ENCODE data around the gene KLHL18. TPM values are rescaled to one million over a fixed set of nuclear protein-coding genes. Genes with fewer than 3 reads are reported as not detected.
"Not testable (repeated sequence)": the region's sequence is repeated elsewhere in the genome, so short reads cannot be mapped to it uniquely, and the experiment has no call there.

The KLHL18 gene
- polyA plus RNA-seq, 2 of the 4 experiments (the other 2 are of a cell fraction) = 14.3 to 20.7 TPM

- Histone ChIP-seq H3K4me1 (no peaks in the 10 kb centered on the region), H3K4me2 (no peak overlapping the region), H3K27ac (no peak overlapping the region), H3K9me3 (peaks cover 7% of the 10 kb centered on the region; the same call in 1 of the 3 replicates), H3K4me3 (no peak overlapping the region)
- DNase-seq (ENCODE audit: low read depth in 1 of 2, low spot score in 1 of 2) (no peak), FAIRE-seq (no peak), ATAC-seq (no peak)
- ChIA-PET POLR2A (no interaction called here), CTCF (interaction anchor here (0.6 kb wide), 1 partner anchor 10 kb away, joined by 5 read pairs; no protein-coding TSS in a partner anchor)
- TF ChIP-seq JUN (IDR thresholded peaks at IDR 0.05) = no peak
- no peak for TF ChIP-seq RARB (CRISPR knock-in tag; IDR thresholded peaks at IDR 0.05)
- TF ChIP-seq JUNB (IDR thresholded peaks at IDR 0.05) = no peak
- TF ChIP-seq POLR2AphosphoS2 (conservative IDR thresholded peaks at IDR 0.05; ENCODE audit: low read length) = no peak
- no peak for TF ChIP-seq CBX2 (IDR thresholded peaks at IDR 0.05; ENCODE audit: borderline replicate concordance, low read depth)
- TF ChIP-seq TP53 (CRISPR knock-in tag; IDR thresholded peaks at IDR 0.05) = no peak
- no peak for TF ChIP-seq EP300 (IDR thresholded peaks at IDR 0.05)
- TF ChIP-seq ZFP36 (IDR thresholded peaks at IDR 0.05; ENCODE audit: borderline replicate concordance, partially characterized antibody) = no peak
- no peak for TF ChIP-seq ELK1 (IDR thresholded peaks at IDR 0.05; ENCODE audit: low read depth, low read length)
- no peak for TF ChIP-seq MAZ (IDR thresholded peaks at IDR 0.05; ENCODE audit: borderline replicate concordance, low read depth, low read length)
- no peak for TF ChIP-seq RCOR1 (IDR thresholded peaks at IDR 0.05; ENCODE audit: low read depth, low read length)
- TF ChIP-seq CEBPB (IDR thresholded peaks at IDR 0.05) = no peak
- no peak for TF ChIP-seq MAX (IDR thresholded peaks at IDR 0.05)
- no peak for TF ChIP-seq HOXA7 (CRISPR knock-in tag; IDR thresholded peaks at IDR 0.05)
- no peak for TF ChIP-seq NFE2L2 (conservative IDR thresholded peaks at IDR 0.05; ENCODE audit: low read length)
- no peak for TF ChIP-seq KDM1A (IDR thresholded peaks at IDR 0.05; ENCODE audit: low read depth)
- TF ChIP-seq REST (IDR thresholded peaks at IDR 0.05) = no peak
- WGBS (ENCODE audit: missing lambda C conversion rate) = 70% methylated on average over 1 of the region's 1 CpG
Measured at GRCh38 chr3:47359323-47359722, 76.6 kb downstream of the KLHL18 start.

GRCh38 chr3:47360110-47360517, 77.4 kb downstream of the KLHL18 start:
- CTCF ChIA-PET; TF ChIP-seq FOSL2 (IDR thresholded peaks at IDR 0.05): not testable (repeated sequence)
- TF ChIP-seq FOSL2 (CRISPR knock-in tag; IDR thresholded peaks at IDR 0.05) = peak; percentile 58; the same call in 1 of the 2 replicates

GRCh38 chr3:47362701-47363100, 80.0 kb downstream of the KLHL18 start:
- DNase-seq (ENCODE audit: low read depth in 1 of 2, low spot score in 1 of 2) (no peak), FAIRE-seq (no peak), ATAC-seq (no peak)
- Histone ChIP-seq H3K4me2 (no peak overlapping the region), H3K27ac (no peak overlapping the region), H3K4me3 (no peak overlapping the region), H3K4me1 (no peaks in the 10 kb centered on the region), H3K9me3 (peaks cover 7% of the 10 kb centered on the region; the same call in 1 of the 3 replicates)
- ChIA-PET POLR2A (no interaction called here), CTCF (interaction anchor here (0.9 kb wide), 1 partner anchor 9 kb away, joined by 3 read pairs; no protein-coding TSS in a partner anchor)
- WGBS (ENCODE audit: missing lambda C conversion rate) = 85% methylated on average over 5 of the region's 5 CpGs
- TF ChIP-seq CBX8 (IDR thresholded peaks at IDR 0.05) = no peak
- no peak for TF ChIP-seq REST (IDR thresholded peaks at IDR 0.05)
- no peak for TF ChIP-seq TP53 (CRISPR knock-in tag; IDR thresholded peaks at IDR 0.05)
- no peak for TF ChIP-seq HOXA7 (CRISPR knock-in tag; IDR thresholded peaks at IDR 0.05)
- TF ChIP-seq ZFP36 (IDR thresholded peaks at IDR 0.05; ENCODE audit: borderline replicate concordance, partially characterized antibody) = no peak
- TF ChIP-seq E2F6 (IDR thresholded peaks at IDR 0.05; ENCODE audit: borderline replicate concordance, low read depth) = no peak
- TF ChIP-seq CTCF (IDR thresholded peaks at IDR 0.05) = no peak

More at GRCh38 chr3:47360110-47360517, 77.4 kb downstream of the KLHL18 start:
- H3K4me1 ChIP-seq, H3K4me3 ChIP-seq, H3K4me2 ChIP-seq, FAIRE-seq, H3K9me3 ChIP-seq, ATAC-seq, POLR2A ChIA-PET, H3K27ac ChIP-seq: not testable (repeated sequence)
- peak in 1 of 2 experiments; percentile 42 for DNase-seq (ENCODE audit: low read depth in 1 of 2, low spot score in 1 of 2)
- 56% methylated on average over 4 of the region's 4 CpGs for WGBS (ENCODE audit: missing lambda C conversion rate)

Measured in A549 (cell line).